Aorta (tissue), 5 donors: ENCODE results near the gene SLC16A8. TPM values are rescaled to one million over a fixed set of nuclear protein-coding genes. Genes with fewer than 3 reads are reported as not detected.
"Not testable (repeated sequence)": the region's sequence is repeated elsewhere in the genome, so short reads cannot be mapped to it uniquely, and the experiment has no call there.

ENCODE experiments used
- ATAC-seq: fragments of 200-7000 bp; cut with Tn5 transposase; one replicate; pipeline ENCODE4 v1.9.1; 2022; ENCODE audit warnings: moderate library complexity; ENCODE audit not compliant: low FRiP score
- DNase-seq, 2 donors: peaks; one replicate each; pipeline ENCODE4 v3.0.0-alpha.2; 2020
- H3K27ac ChIP-seq, 2 donors: one replicate each; pipeline ENCODE4 v1.5.1; 2013; ENCODE audit warnings: low read length in 2 of 2, mild to moderate bottlenecking in 2 of 2, moderate library complexity in 2 of 2, control low read depth in 1 of 2, inconsistent platforms in 1 of 2, low read depth in 1 of 2
- H3K27me3 ChIP-seq, 2 donors: one replicate each; pipeline ENCODE4 v1.6.1; 2013; ENCODE audit warnings: control low read depth in 1 of 2, low read length in 1 of 2, mild to moderate bottlenecking in 1 of 2, moderate library complexity in 1 of 2; ENCODE audit not compliant: insufficient read depth in 2 of 2, control insufficient read depth in 1 of 2
- H3K36me3 ChIP-seq, 2 donors: one replicate each; pipeline ENCODE4 v1.6.1; 2013; ENCODE audit warnings: control low read depth in 1 of 2, low read length in 1 of 2, mild to moderate bottlenecking in 1 of 2; ENCODE audit not compliant: insufficient read depth in 2 of 2, control insufficient read depth in 1 of 2
- H3K4me1 ChIP-seq, 2 donors: one replicate each; pipeline ENCODE4 v1.6.1; 2013; ENCODE audit warnings: low read length in 2 of 2, control low read depth in 1 of 2, mild to moderate bottlenecking in 1 of 2, moderate library complexity in 1 of 2; ENCODE audit not compliant: insufficient read depth in 2 of 2, control insufficient read depth in 1 of 2
- H3K4me3 ChIP-seq, 2 donors: one replicate each; pipeline ENCODE4 v1.5.1; 2013; ENCODE audit warnings: low read length in 2 of 2, control low read depth in 1 of 2, mild to moderate bottlenecking in 1 of 2
- H3K9me3 ChIP-seq: one replicate; pipeline ENCODE4 v1.6.1; 2013; ENCODE audit warnings: mild to moderate bottlenecking, low read length; ENCODE audit not compliant: control insufficient read depth
- WGBS, 2 donors: extraction: QIAGEN DNeasy Blood & Tissue Kit; methylation state at CpG; one replicate each; pipeline ENCODE4 v1.1.7; 2013; 5-methylcytosine and 5-hydroxymethylcytosine counted together
- intact Hi-C, 2 donors: fragments of 100-400 bp; cut with DNase I; formaldehyde crosslinking; loops; one replicate each; pipeline versions ENCODE4 v1.14.2 to v1.15.0; 2022
- polyA plus RNA-seq, 2 donors: library from polyadenylated mRNA; stranded (reverse); fragments of 200-250 nt; gene quantifications; one replicate each; pipeline ENCODE4 v1.2.3, GENCODE V29; 2013
- total RNA-seq, 2 donors: library from RNA; stranded (reverse); fragmentation: NEBNext Ultra II Directional; extraction: Animal tissue kit (Norgen Biotek cat#: 25700); gene quantifications; one replicate each; pipeline ENCODE4 v1.2.1, GENCODE V29; 2021
- donor health status: healthy with polysubstance abuse.
- donor health status: Bipolar disorder and iron deficiency.
- donor health status: DM: no; HTN: no; CAD: no.
- donor health status: DM: no; HTN: no; CAD: no.
- donor health status: DM: yes; HTN: yes; CAD: no.

The SLC16A8 gene
- total and polyA plus RNA-seq, 4 donors: 0.25 to 0.81 (median 0.72) TPM; not detected in 1

- no peaks in the 10 kb centered on the region for H3K27me3 ChIP-seq
- DNase-seq (peak; percentile 35 to 66), ATAC-seq (no peak)
- H3K27ac ChIP-seq: no peak overlapping the region
- no peaks in the 10 kb centered on the region for H3K9me3 ChIP-seq
- intact Hi-C loops: no loop called here
- no peak overlapping the region for H3K4me3 ChIP-seq
- 92 to 93% methylated on average over 23 of the region's 23 CpGs for WGBS, 2 donors
- no peaks in the 10 kb centered on the region for H3K36me3 ChIP-seq
- H3K4me1 ChIP-seq: no peaks in the 10 kb centered on the region
Measured at GRCh38 chr22:38126928-38127668, 43.1 kb upstream of the SLC16A8 start.

GRCh38 chr22:38125751-38126201, 41.8 kb upstream of the SLC16A8 start:
- Histone ChIP-seq H3K4me3 (no peak overlapping the region), H3K27ac (no peak overlapping the region), H3K27me3 (no peaks in the 10 kb centered on the region), H3K36me3 (no peaks in the 10 kb centered on the region), H3K9me3 (no peaks in the 10 kb centered on the region), H3K4me1 (no peaks in the 10 kb centered on the region)
- no peak for ATAC-seq
- DNase-seq: peak; percentile 23 to 47
- 76 to 80% methylated on average over 11 of the region's 11 CpGs for WGBS, 2 donors
- intact Hi-C loops: no loop called here

GRCh38 chr22:38125038-38125610, 41.1 kb upstream of the SLC16A8 start:
- no peak overlapping the region for H3K4me3 ChIP-seq
- H3K4me1 ChIP-seq: no peaks in the 10 kb centered on the region
- H3K36me3 ChIP-seq: no peaks in the 10 kb centered on the region
- WGBS, 2 donors: 94% methylated on average over 14 of the region's 14 CpGs
- intact Hi-C loops: no loop called here
- ATAC-seq: no peak
- no peaks in the 10 kb centered on the region for H3K27me3 ChIP-seq
- H3K27ac ChIP-seq: no peak overlapping the region
- peak in 1 of 2 donors; percentile 6 for DNase-seq
- no peaks in the 10 kb centered on the region for H3K9me3 ChIP-seq

- ATAC-seq: no peak
- intact Hi-C loops: no loop called here
- no peak for DNase-seq
Measured at GRCh38 chr22:38124236-38124974, 40.4 kb upstream of the SLC16A8 start.

GRCh38 chr22:38122616-38123015, 38.6 kb upstream of the SLC16A8 start:
- intact Hi-C loops: no loop called here
- WGBS, 2 donors: 78 to 85% methylated on average over 6 of the region's 6 CpGs
- H3K27ac ChIP-seq: no peak overlapping the region
- no peaks in the 10 kb centered on the region for H3K36me3 ChIP-seq
- DNase-seq (no peak), ATAC-seq (no peak)
- no peaks in the 10 kb centered on the region for H3K27me3 ChIP-seq
- no peaks in the 10 kb centered on the region for H3K4me1 ChIP-seq
- no peak overlapping the region for H3K4me3 ChIP-seq
- H3K9me3 ChIP-seq: no peaks in the 10 kb centered on the region

More at GRCh38 chr22:38124236-38124974, 40.4 kb upstream of the SLC16A8 start:
- H3K27me3 ChIP-seq: no peaks in the 10 kb centered on the region
- no peaks in the 10 kb centered on the region for H3K9me3 ChIP-seq
- WGBS, 2 donors: 94 to 95% methylated on average over 21 of the region's 21 CpGs
- H3K4me1 ChIP-seq: no peaks in the 10 kb centered on the region
- no peak overlapping the region for H3K4me3 ChIP-seq
- H3K36me3 ChIP-seq: no peaks in the 10 kb centered on the region
- H3K27ac ChIP-seq: no peak overlapping the region

- ATAC-seq (no peak), DNase-seq (peak in 1 of 2 donors; percentile 40)
- H3K27me3 ChIP-seq: no peaks in the 10 kb centered on the region
- H3K4me1 ChIP-seq: no peaks in the 10 kb centered on the region
- 91 to 94% methylated on average over 28 of the region's 28 CpGs for WGBS, 2 donors
- no peak overlapping the region for H3K27ac ChIP-seq
- no peak overlapping the region for H3K4me3 ChIP-seq
- intact Hi-C loops: no loop called here
- H3K36me3 ChIP-seq: no peaks in the 10 kb centered on the region
- H3K9me3 ChIP-seq: no peaks in the 10 kb centered on the region
Measured at GRCh38 chr22:38120359-38121110, 36.6 kb upstream of the SLC16A8 start.

GRCh38 chr22:38118747-38119146, 34.8 kb upstream of the SLC16A8 start:
- not testable (repeated sequence) for DNase-seq, H3K27me3 ChIP-seq, H3K27ac ChIP-seq, H3K36me3 ChIP-seq, H3K4me3 ChIP-seq, H3K4me1 ChIP-seq, H3K9me3 ChIP-seq, ATAC-seq
- intact Hi-C loops: loop anchor here in 1 of 2 donors (5.0 kb wide), 1 partner anchor 234 kb away; no protein-coding TSS in a partner anchor
- 93 to 96% methylated on average over 2 of the region's 2 CpGs for WGBS, 2 donors

GRCh38 chr22:38118182-38118581, 34.2 kb upstream of the SLC16A8 start:
- intact Hi-C loops: loop anchor here in 1 of 2 donors (5.0 kb wide), 1 partner anchor 234 kb away; no protein-coding TSS in a partner anchor
- 94 to 95% methylated on average over 3 of the region's 3 CpGs for WGBS, 2 donors

More at GRCh38 chr22:38118182-38118581, 34.2 kb upstream of the SLC16A8 start:
- Histone ChIP-seq H3K27ac (no peak overlapping the region), H3K36me3 (no peaks in the 10 kb centered on the region), H3K4me3 (no peak overlapping the region), H3K27me3 (no peaks in the 10 kb centered on the region), H3K4me1 (no peaks in the 10 kb centered on the region), H3K9me3 (no peaks in the 10 kb centered on the region)
- ATAC-seq (no peak), DNase-seq (no peak)
